K562 (cell line): ENCODE data around the gene JMJD1C. TPM values are rescaled to one million over a fixed set of nuclear protein-coding genes. Genes with fewer than 3 reads are reported as not detected.

Experiments
- ATAC-seq: fragments of 200-7000 bp; cut with Tn5 transposase; 3 replicates; pipeline ENCODE4 v1.9.1; 2020; ENCODE audit warnings: moderate library complexity
- BruUV-seq: library from RNA; stranded (reverse); fragments of 400-500 nt; replicated peaks from 2 replicates; lab custom pipeline; 2021; lab: Mats Ljungman, UMichigan
- CTCF ChIA-PET: fragments of 300-600 bp; formaldehyde crosslinking; extraction: SDS; loops from one replicate; lab custom pipeline; 2021; ENCODE audit warnings: low intra/inter-chr PET ratio; lab: Yijun Ruan, JAX
- POLR2A ChIA-PET: fragments of 300-600, 350-650 bp; sonication (Branson Sonifier 250); formaldehyde crosslinking; extraction: SDS; loops from one replicate; lab custom pipeline; 2021; ENCODE audit warnings: antibody characterized with exemption, inconsistent platforms; lab: Yijun Ruan, JAX
- DNase-seq, 4 experiments: peaks; one replicate each; pipeline versions ENCODE4 v3.0.0 to v3.0.0-alpha.2; 2011 to 2018; ENCODE audit warnings: low spot score in 3 of 4, mixed read lengths in 3 of 4; ENCODE audit errors: extremely low read depth in 1 of 4
- FAIRE-seq: peaks from 2 replicates; lab custom pipeline; 2011; peaks lifted over from hg19 to GRCh38; lab: Jason Lieb, UNC
- H2AFZ ChIP-seq: 2 replicates; pipeline ENCODE4 v1.6.0; 2011; ENCODE audit warnings: low read depth, low read length, control low read depth, inconsistent platforms
- H3K27ac ChIP-seq: fragments of 200-600 bp; 3 replicates; pipeline ENCODE4 v1.8.0; 2011; ENCODE audit warnings: low read depth, mild to moderate bottlenecking, control low read depth, inconsistent platforms, low read length, moderate library complexity, mixed read lengths; ENCODE audit errors: extremely low read depth
- H3K27me3 ChIP-seq, 2 experiments: fragments of 300-600 bp in 1 of 2; 2 replicates in 1 of 2; 3 replicates in 1 of 2; pipeline versions ENCODE4 v1.6.0 to v1.8.0; 2011; ENCODE audit warnings: inconsistent platforms in 2 of 2, low read length in 2 of 2, mild to moderate bottlenecking in 1 of 2, mixed read lengths in 1 of 2, moderate library complexity in 1 of 2; ENCODE audit not compliant: control insufficient read depth in 2 of 2, insufficient read depth in 2 of 2
- H3K36me3 ChIP-seq: fragments of 300-600 bp; 3 replicates; pipeline ENCODE4 v1.8.0; 2011; ENCODE audit warnings: mild to moderate bottlenecking, low read length, inconsistent platforms; ENCODE audit not compliant: control insufficient read depth, insufficient read depth
- H3K4me1 ChIP-seq, 2 experiments: fragments of 200-600 bp in 1 of 2; replicated peaks in 1 of 2; 2 replicates in 1 of 2; 3 replicates in 1 of 2; pipeline versions ENCODE4 v1.5.1 to v1.8.0; 2011; ENCODE audit warnings: inconsistent platforms in 2 of 2, low read length in 2 of 2, mild to moderate bottlenecking in 1 of 2, mixed read lengths in 1 of 2, moderate library complexity in 1 of 2; ENCODE audit not compliant: control insufficient read depth in 2 of 2, insufficient read depth in 2 of 2
- H3K4me2 ChIP-seq: 2 replicates; pipeline ENCODE4 v1.6.1; 2011; ENCODE audit warnings: low read length, control low read depth, inconsistent platforms, mixed read lengths; ENCODE audit not compliant: insufficient read depth
- H3K4me3 ChIP-seq: fragments of 200-600 bp; sonication (generic), shearing (Covaris generic); 2 replicates; pipeline ENCODE4 v1.5.1; 2016; ENCODE audit warnings: control low read depth, inconsistent platforms
- H3K79me2 ChIP-seq: fragments of 200-600 bp; 3 replicates; pipeline ENCODE4 v1.8.0; 2011; ENCODE audit warnings: low read length, inconsistent platforms; ENCODE audit not compliant: control insufficient read depth, insufficient read depth
- H3K9ac ChIP-seq, 2 experiments: 2 replicates each; pipeline versions ENCODE4 v1.6.0 to v1.6.1; 2011; ENCODE audit warnings: low read depth in 2 of 2, low read length in 2 of 2, control low read depth in 1 of 2, inconsistent platforms in 1 of 2, mild to moderate bottlenecking in 1 of 2, mixed read lengths in 1 of 2; ENCODE audit not compliant: insufficient read depth in 1 of 2
- H3K9me1 ChIP-seq: one replicate; pipeline ENCODE4 v1.6.0; 2011; ENCODE audit warnings: inconsistent platforms, mild to moderate bottlenecking, low read length, moderate library complexity; ENCODE audit not compliant: control insufficient read depth, insufficient read depth
- H3K9me3 ChIP-seq: replicated peaks from 2 replicates; pipeline ENCODE4 v1.5.1; 2011; ENCODE audit warnings: low read depth, low read length, inconsistent platforms; ENCODE audit not compliant: control insufficient read depth, insufficient read depth
- H4K20me1 ChIP-seq: replicated peaks from 2 replicates; pipeline ENCODE4 v1.6.1; 2011; ENCODE audit warnings: low read length, inconsistent platforms, mixed read lengths; ENCODE audit not compliant: control insufficient read depth, insufficient read depth
- EGR1 ChIP-seq: fragments of 450-650 bp; conservative IDR thresholded peaks from 2 replicates; pipeline ENCODE4 v1.6.1; 2017; ENCODE audit warnings: mild to moderate bottlenecking
- GABPB1 ChIP-seq: sonication (generic); formaldehyde crosslinking; IDR thresholded peaks from 2 replicates; pipeline ENCODE4 v1.8.0; 2022; ENCODE audit warnings: mild to moderate bottlenecking, missing genetic modification reagents
- HLTF ChIP-seq: fragments of 450-650 bp; IDR thresholded peaks from 2 replicates; pipeline ENCODE4 v1.6.1; 2016
- L3MBTL2 ChIP-seq: fragments of 450-650 bp; IDR thresholded peaks from 2 replicates; pipeline ENCODE4 v1.6.1; 2016; ENCODE audit warnings: mild to moderate bottlenecking, moderate library complexity
- MECOM ChIP-seq: fragments of 250-450 bp; sonication (Bioruptor Pico); IDR thresholded peaks from 2 replicates; pipeline ENCODE4 v1.8.0; 2022; ENCODE audit warnings: inconsistent platforms
- POLR3A ChIP-seq: IDR thresholded peaks from 2 replicates; pipeline ENCODE4 v1.6.1; 2011; ENCODE audit warnings: borderline replicate concordance, mild to moderate bottlenecking, moderate library complexity; ENCODE audit not compliant: insufficient read length, insufficient read depth; ENCODE audit errors: extremely low read depth
- RCOR1 ChIP-seq, 2 experiments: IDR thresholded peaks; 2 replicates each; pipeline ENCODE4 v1.6.1; 2012; ENCODE audit warnings: low read depth in 2 of 2, low read length in 2 of 2, borderline replicate concordance in 1 of 2, improper control_type of control experiment in 1 of 2
- YY1 ChIP-seq, 3 experiments: IDR thresholded peaks; 2 replicates each; pipeline ENCODE4 v1.6.1; 2011; ENCODE audit warnings: low read length in 2 of 3, mild to moderate bottlenecking in 2 of 3, moderate library complexity in 2 of 3, borderline replicate concordance in 1 of 3, control low read depth in 1 of 3, low read depth in 1 of 3; ENCODE audit not compliant: insufficient read depth in 3 of 3, insufficient replicate concordance in 2 of 3, control insufficient read depth in 1 of 3, insufficient read length in 1 of 3; ENCODE audit errors: extremely low read depth in 1 of 3
- ZBTB43 ChIP-seq: sonication (generic); formaldehyde crosslinking; IDR thresholded peaks from 2 replicates; pipeline ENCODE4 v1.8.0; 2023; ENCODE audit warnings: mild to moderate bottlenecking, missing genetic modification reagents
- ZNF232 ChIP-seq: sonication (generic); formaldehyde crosslinking; IDR thresholded peaks from 2 replicates; pipeline ENCODE4 v1.8.0; 2022; ENCODE audit warnings: mild to moderate bottlenecking, missing genetic modification reagents
- ZNF76 ChIP-seq: fragments of 250-450 bp; sonication (Bioruptor Pico); IDR thresholded peaks from 2 replicates; pipeline ENCODE4 v1.4.0; 2020; ENCODE audit warnings: mild to moderate bottlenecking, moderate library complexity, borderline replicate concordance
- WGBS: fragments of 100-300 bp; shearing (Covaris generic); methylation state at CpG from one replicate; pipeline ENCODE4 v1.1.6; 2016; ENCODE audit warnings: low coverage, mixed read lengths; ENCODE audit not compliant: insufficient coverage; ENCODE audit errors: missing lambda C conversion rate; 5-methylcytosine and 5-hydroxymethylcytosine counted together
- in situ Hi-C: fragments of 300-500 bp; cut with MboI; formaldehyde crosslinking; loops from 4 replicates; pipeline ENCODE4 v1.15.0; 2018; ENCODE audit warnings: inconsistent platforms, mixed read lengths
- intact Hi-C: fragments of 100-400 bp; cut with micrococcal nuclease; formaldehyde crosslinking; loops from 2 replicates; pipeline ENCODE4 v1.14.2; 2022
- polyA plus RNA-seq, 8 experiments: library from polyadenylated mRNA; depleted of rRNA in 4 of 8; stranded (reverse) in 5 of 8; unstranded in 3 of 8; fragments of >200 nt; fragmentation: Nextera tagmentation in 2 of 8; fragmentation: Illumina TruSeq in 1 of 8; extraction: Ambion mirVana in 2 of 8; extraction: Trizol in 1 of 8; gene quantifications; 2 replicates each; pipeline versions ENCODE4 v1.2.1 to v1.2.3, GENCODE V29; 2011 to 2014; ENCODE audit warnings: inconsistent platforms in 1 of 8, missing spikeins in 1 of 8
- total RNA-seq, 7 experiments: library from RNA; depleted of rRNA in 6 of 7; stranded (reverse); fragments of >200 nt in 6 of 7; fragmentation: Illumina TruSeq in 2 of 7; extraction: Trizol in 2 of 7; gene quantifications; 2 replicates each; pipeline versions ENCODE4 v1.2.1 to v1.2.3, GENCODE V29; 2011 to 2021; ENCODE audit warnings: low replicate concordance in 1 of 7
- TF ChIP-seq, protein P1 (sequence below): fragments of 200-800 bp; sonication (Bioruptor generic); IDR thresholded peaks from 2 replicates; pipeline ENCODE4 v1.6.1; 2017; ENCODE audit warnings: missing genetic modification characterization, missing compliant biosample characterization
- TF ChIP-seq, protein P2 (sequence below), 2 experiments: fragments of 450-650 bp; IDR thresholded peaks; 2 replicates each; pipeline ENCODE4 v1.6.1; 2018; ENCODE audit warnings: mild to moderate bottlenecking in 2 of 2, low read depth in 1 of 2; ENCODE audit not compliant: partially characterized antibody in 2 of 2
- TF ChIP-seq, protein P3 (sequence below): fragments of 450-650 bp; IDR thresholded peaks from 2 replicates; pipeline ENCODE4 v1.6.1; 2016; ENCODE audit warnings: low read depth, mild to moderate bottlenecking, moderate library complexity

Gene JMJD1C
- total and polyA plus RNA-seq, 9 of the 15 experiments (the other 6 are each of a cell fraction or from before 2014, with no cell fraction given), result 25.3 to 68.0 (median 47.2) TPM

GRCh38 chr10:63171255-63171855, 294.4 kb downstream of the JMJD1C start:
- no peak for TF ChIP-seq ZNF232 (CRISPR knock-in tag)
- no peak for TF ChIP-seq YY1 (IDR thresholded peaks at IDR 0.05; ENCODE audit: borderline replicate concordance in 1 of 3, control insufficient read depth in 1 of 3, extremely low read depth in 1 of 3, insufficient read depth in 3 of 3, insufficient read length in 1 of 3, insufficient replicate concordance in 2 of 3, low read depth in 1 of 3, low read length in 2 of 3)
- no peak for TF ChIP-seq ZBTB43
- TF ChIP-seq, protein P1, sequence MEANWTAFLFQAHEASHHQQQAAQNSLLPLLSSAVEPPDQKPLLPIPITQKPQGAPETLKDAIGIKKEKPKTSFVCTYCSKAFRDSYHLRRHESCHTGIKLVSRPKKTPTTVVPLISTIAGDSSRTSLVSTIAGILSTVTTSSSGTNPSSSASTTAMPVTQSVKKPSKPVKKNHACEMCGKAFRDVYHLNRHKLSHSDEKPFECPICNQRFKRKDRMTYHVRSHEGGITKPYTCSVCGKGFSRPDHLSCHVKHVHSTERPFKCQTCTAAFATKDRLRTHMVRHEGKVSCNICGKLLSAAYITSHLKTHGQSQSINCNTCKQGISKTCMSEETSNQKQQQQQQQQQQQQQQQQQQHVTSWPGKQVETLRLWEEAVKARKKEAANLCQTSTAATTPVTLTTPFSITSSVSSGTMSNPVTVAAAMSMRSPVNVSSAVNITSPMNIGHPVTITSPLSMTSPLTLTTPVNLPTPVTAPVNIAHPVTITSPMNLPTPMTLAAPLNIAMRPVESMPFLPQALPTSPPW (CRISPR knock-in tag), result no peak
- TF ChIP-seq ZNF76 (CRISPR knock-in tag), result no peak
- no peak for TF ChIP-seq MECOM
- no peak for TF ChIP-seq EGR1
- TF ChIP-seq, protein P2, sequence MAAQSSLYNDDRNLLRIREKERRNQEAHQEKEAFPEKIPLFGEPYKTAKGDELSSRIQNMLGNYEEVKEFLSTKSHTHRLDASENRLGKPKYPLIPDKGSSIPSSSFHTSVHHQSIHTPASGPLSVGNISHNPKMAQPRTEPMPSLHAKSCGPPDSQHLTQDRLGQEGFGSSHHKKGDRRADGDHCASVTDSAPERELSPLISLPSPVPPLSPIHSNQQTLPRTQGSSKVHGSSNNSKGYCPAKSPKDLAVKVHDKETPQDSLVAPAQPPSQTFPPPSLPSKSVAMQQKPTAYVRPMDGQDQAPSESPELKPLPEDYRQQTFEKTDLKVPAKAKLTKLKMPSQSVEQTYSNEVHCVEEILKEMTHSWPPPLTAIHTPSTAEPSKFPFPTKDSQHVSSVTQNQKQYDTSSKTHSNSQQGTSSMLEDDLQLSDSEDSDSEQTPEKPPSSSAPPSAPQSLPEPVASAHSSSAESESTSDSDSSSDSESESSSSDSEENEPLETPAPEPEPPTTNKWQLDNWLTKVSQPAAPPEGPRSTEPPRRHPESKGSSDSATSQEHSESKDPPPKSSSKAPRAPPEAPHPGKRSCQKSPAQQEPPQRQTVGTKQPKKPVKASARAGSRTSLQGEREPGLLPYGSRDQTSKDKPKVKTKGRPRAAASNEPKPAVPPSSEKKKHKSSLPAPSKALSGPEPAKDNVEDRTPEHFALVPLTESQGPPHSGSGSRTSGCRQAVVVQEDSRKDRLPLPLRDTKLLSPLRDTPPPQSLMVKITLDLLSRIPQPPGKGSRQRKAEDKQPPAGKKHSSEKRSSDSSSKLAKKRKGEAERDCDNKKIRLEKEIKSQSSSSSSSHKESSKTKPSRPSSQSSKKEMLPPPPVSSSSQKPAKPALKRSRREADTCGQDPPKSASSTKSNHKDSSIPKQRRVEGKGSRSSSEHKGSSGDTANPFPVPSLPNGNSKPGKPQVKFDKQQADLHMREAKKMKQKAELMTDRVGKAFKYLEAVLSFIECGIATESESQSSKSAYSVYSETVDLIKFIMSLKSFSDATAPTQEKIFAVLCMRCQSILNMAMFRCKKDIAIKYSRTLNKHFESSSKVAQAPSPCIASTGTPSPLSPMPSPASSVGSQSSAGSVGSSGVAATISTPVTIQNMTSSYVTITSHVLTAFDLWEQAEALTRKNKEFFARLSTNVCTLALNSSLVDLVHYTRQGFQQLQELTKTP (IDR thresholded peaks at IDR 0.05; ENCODE audit: low read depth in 1 of 2, partially characterized antibody in 2 of 2), result no peak
- TF ChIP-seq, protein P3, sequence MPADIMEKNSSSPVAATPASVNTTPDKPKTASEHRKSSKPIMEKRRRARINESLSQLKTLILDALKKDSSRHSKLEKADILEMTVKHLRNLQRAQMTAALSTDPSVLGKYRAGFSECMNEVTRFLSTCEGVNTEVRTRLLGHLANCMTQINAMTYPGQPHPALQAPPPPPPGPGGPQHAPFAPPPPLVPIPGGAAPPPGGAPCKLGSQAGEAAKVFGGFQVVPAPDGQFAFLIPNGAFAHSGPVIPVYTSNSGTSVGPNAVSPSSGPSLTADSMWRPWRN, result no peak
- no peak for TF ChIP-seq L3MBTL2
- TF ChIP-seq HLTF, result no peak
- TF ChIP-seq GABPB1 (CRISPR knock-in tag), result no peak
- no peak for TF ChIP-seq POLR3A
- no peak for TF ChIP-seq RCOR1 (IDR thresholded peaks at IDR 0.05; ENCODE audit: borderline replicate concordance in 1 of 2, low read depth in 2 of 2, low read length in 2 of 2)
- peaks cover 79% of the 10 kb centered on the region for H3K36me3 ChIP-seq
- no peaks in the 10 kb centered on the region for H3K79me2 ChIP-seq
- no TSS peak for BruUV-seq
- no peaks in the 10 kb centered on the region for H4K20me1 ChIP-seq
- DNase-seq, result no peak
- H3K27me3 ChIP-seq, result no peaks in the 10 kb centered on the region
- ChIA-PET POLR2A (no interaction called here), CTCF (no interaction called here)
- H3K4me3 ChIP-seq, result no peak overlapping the region
- in situ Hi-C loops, result no loop called here
- no peak overlapping the region for H3K27ac ChIP-seq
- ATAC-seq, result no peak
- H3K4me1 ChIP-seq, result no peaks in the 10 kb centered on the region
- no peak overlapping the region for H3K9ac ChIP-seq
- intact Hi-C loops, result no loop called here
- WGBS, result 92% methylated on average over 1 of the region's 1 CpG
- no peak overlapping the region for H3K4me2 ChIP-seq
- H3K9me3 ChIP-seq, result no peaks in the 10 kb centered on the region
- H3K9me1 ChIP-seq, result no peaks in the 10 kb centered on the region
- FAIRE-seq, result no peak
- no peak overlapping the region for H2AFZ ChIP-seq
